Left forelimb (tissue), 1 donor: Measurements from ENCODE around the gene DPP7.

ENCODE experiments used
- DNase-seq: peaks from one replicate; pipeline ENCODE4 v3.0.0-alpha.2; 2018; ENCODE audit warnings: low spot score

Gene DPP7

DNA sequence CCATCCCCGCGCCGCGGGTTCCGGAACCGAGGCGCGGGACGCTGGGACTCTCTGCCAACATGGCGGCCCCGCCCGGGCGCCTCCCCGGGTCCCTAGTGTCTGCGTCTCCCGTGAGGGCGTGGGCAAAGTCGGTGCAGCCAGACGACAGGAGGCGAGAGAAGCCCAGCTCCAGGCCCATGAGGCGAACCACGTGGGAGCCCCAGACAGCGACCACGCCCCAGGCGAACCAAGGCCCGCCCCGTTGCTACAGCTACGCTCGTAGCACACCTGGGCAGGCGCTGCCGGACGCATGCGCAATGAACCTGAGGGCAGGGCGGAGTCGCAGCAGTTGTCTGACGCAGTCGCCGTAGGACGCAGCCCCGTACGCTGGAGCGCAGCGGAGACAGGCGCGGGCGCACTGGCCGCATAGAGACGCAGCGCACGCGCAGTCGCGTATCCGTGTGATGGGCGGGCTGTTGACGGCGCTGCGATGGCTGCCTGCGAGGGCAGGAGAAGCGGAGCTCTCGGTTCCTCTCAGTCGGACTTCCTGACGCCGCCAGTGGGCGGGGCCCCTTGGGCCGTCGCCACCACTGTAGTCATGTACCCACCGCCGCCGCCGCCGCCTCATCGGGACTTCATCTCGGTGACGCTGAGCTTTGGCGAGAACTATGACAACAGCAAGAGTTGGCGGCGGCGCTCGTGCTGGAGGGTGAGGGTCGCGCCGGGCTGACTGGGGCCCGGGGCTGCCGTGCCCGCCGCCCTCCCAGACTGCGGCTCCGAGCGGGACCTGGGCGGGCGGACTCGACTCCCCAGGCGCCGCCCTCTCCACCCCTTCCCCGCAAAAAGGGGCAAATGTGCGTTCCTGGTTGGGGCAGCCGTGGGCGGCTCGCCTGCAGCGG lies 27.8 kb downstream of the DPP7 start, which contains the start of gene MAN1B1:
Gene MAN1B1, plus strand, starts transcription at position 455 of the 878 bp plus-strand sequence. Its CDS starts 15 bp downstream, at position 470.
- peak; percentile 97 for DNase-seq

DNA sequence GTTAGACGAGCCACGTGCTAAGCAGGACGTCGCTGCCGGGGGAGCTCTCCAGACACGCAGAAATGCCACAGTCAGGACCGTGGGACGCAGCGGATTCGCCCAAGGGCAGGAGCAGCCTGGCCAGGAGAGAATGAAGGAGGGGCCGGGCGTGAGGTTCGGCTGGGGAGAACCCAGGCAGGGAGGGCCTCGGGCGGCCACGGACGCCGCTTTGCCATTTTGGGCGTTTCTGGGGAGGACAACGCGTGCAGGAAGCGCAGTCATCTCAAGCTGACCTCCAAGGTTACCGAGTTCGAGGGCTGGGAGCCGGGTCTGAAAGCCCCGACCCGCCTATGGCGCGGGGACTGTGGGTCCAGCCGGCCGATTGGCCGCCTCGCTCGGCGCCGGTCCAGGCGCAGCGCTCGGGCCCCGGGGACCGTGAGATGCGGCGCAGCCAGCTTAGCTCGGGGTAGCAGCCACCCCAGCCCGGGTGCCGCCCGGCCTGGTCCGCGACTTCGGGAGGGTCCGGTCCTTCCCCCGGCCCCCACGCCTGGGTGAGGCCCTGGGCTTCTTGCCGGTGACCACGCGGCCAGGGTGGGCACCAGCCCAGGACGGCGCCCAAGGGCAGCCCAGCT lies 28.5 kb downstream of the DPP7 start:
- no peak for DNase-seq

- no peak for DNase-seq
Measured at GRCh38 chr9:137084526-137084925, 30.0 kb downstream of the DPP7 start.

DNA sequence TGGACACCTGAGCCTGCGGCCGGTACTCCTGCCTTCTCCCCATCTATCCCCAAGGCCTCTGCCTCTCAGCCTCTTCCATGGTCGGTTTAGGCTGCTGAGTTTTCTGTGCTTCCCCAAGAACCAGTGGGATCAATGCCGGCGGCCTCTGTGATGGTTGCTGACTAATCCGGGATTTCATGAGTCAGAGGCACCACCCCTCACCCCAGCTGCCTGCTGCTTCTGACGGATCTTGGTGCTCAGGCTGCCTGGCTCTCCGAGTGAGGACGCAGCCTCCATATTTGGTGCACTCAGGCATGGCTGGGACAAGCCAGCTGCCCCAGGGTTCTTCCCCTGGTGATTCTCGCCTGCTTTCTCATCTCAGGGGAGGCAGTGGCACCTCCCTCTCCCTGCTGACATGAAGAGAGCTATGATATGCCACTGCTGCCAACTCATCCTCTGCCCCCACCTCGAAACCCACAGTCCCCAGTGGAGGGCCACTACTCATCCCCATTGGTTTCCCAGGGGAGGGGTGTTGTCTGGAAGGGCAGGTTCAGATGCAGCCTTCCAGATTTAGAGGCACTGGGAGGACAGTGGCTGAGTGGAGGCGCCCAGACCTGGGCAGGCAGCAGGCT lies 31.0 kb downstream of the DPP7 start:
- no peak for DNase-seq

GRCh38 chr9:137082925-137083290 lies 31.6 kb downstream of the DPP7 start:
- no peak for DNase-seq

GRCh38 chr9:137082222-137082924 lies 32.2 kb downstream of the DPP7 start:
- DNase-seq = no peak

- DNase-seq = no peak
Measured at GRCh38 chr9:137080260-137081122, 34.0 kb downstream of the DPP7 start.

DNA sequence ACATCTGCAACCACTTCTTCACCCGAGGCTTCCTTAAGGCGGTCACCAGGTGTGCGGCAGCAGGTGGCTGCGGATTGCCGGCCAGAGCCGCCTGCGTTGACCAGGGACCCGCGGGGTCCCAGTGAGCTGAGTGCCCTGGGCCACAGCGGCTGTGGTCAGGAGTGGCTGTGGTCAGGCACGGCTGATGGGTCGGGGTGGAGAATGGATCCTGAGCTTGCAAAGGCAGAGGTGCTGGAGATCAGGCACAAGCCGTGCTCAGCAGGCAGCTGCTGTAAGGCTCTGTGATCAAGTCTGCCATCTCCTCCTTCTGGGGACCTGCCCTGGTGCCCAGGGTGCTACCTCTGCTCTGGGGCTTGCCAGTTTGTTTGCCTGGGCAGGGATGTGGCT lies 35.1 kb downstream of the DPP7 start:
- no peak for DNase-seq

DNA sequence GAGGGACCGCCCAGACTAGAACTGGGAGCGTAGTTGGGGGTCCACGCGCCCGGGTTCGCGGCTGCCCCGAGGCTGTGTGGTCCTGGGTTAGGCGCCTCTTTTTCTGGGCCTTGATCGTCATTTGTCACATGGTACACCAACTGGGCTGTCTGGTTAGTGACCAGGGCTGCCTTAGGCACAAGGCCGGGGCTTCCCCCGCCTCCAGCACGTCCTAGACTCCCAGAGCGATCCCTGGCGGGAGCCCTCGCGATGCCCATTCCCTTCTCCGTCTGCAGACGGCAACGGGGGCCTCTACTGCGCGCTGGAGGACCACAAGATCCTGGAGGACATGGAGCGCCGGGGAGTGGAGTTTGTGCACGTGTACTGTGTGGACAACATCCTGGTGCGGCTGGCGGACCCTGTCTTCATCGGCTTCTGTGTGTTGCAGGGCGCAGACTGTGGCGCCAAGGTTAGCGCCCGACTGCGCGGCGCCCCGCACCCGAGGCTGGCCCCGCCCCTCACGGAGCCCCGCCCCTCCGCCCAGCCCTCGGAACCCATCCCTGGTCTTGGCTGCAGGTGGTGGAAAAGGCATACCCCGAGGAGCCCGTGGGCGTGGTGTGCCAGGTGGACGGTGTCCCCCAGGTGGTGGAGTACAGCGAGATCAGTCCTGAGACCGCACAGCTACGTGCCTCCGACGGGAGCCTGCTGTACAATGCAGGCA lies 35.7 kb downstream of the DPP7 start:
- no peak for DNase-seq

- DNase-seq = no peak
Measured at GRCh38 chr9:137077758-137078693, 36.5 kb downstream of the DPP7 start.

DNA sequence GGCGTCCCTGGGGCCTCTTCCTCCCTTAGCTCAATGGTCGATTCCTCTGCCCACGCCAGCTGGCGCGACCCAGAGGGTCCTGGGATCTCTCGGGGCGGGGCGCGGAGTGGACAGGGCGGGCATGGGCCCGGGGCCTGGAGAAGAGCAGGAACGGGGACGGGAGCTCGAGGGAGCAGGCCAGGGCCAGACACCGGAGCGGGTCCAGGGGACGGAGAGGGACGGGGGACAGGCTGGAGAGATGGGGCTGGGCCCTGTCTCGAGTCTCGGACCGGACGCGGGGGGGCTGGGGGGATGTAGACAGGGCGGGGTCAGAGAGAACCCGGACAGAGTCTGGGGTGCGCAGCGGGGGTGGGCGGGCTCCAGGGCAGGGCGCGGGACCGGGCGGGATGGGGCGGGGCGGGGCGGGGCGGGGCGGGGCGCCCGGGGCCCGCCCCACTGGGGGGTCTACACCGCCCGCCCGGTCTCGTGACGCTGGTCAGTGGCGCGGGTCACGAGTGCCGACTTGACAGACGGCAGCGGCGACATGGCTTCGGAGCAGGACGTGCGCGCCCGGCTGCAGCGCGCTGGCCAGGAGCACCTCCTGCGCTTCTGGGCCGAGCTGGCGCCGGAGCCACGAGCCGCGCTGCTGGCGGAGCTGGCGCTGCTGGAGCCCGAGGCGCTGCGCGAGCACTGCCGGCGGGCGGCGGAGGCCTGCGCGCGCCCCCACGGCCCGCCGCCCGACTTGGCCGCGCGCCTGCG lies 37.4 kb downstream of the DPP7 start, which contains the start of gene UAP1L1:
Gene UAP1L1, plus strand, starts transcription at position 508 of the 738 bp plus-strand sequence. Its CDS starts 16 bp downstream, at position 524.
- no peak for DNase-seq

DNA sequence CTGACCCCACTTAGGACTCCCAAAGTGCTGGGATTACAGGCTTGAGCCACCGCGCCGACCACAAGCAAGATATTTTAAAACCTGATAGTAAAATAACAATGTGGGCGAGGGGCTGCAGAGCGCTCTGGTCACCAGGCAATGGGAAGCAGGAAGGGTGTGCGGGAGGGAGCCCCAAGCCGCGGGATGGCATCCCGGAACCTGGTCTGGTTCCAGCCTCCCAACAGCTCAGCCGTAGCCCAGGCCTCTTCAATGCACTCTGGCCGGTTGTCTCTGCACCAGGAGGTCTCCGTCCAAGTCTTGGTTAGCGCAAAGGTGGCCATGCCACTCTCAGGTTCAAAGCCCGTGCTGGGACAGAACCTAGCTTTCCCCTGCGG lies 37.9 kb downstream of the DPP7 start:
- DNase-seq = no peak

DNA sequence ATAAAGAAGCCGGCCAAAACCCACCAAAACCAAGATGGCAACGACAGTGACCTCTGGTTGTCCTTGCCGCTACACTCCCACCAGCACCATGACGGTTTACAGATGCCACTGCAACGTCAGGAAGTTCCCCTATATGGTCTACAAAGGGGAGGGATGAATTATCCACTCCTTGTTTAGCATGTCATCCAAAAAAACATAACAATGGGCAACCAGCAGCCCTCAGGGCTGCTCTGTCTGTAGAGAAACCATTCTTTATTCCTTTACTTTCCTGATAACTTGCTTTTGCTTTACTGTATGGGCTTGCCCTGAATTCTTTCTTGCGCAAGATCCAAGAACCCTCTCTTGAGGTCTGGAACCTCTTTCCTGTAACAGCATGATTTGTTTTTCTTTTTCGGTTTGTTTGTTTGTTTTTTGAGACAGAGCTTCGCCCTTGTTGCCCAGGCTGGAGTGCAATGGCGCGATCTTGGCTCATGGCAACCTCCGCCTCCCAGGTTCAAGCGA lies 39.2 kb downstream of the DPP7 start:
- no peak for DNase-seq

- no peak for DNase-seq
Measured at GRCh38 chr9:137074657-137075274, 39.8 kb downstream of the DPP7 start.

DNA sequence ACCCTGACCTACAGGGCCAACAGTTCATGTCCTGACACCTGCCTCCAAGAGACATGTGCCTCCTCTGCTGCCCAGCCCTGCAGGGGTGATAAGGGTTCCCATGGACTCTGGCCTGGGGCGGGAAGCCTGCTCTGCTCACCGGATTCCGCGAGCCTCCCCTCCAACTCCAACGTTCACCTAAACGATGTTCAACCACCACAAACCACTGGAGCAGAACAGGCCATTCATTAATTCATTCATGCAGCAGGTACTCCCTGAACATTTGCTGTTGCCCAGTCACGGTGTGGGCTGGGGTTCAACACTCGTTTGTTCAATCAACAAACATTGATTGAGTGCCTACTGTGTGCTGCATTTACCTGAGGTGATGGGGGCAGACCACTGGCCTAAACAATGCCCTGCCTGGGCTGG lies 40.5 kb downstream of the DPP7 start:
- no peak for DNase-seq

- DNase-seq = no peak
Measured at GRCh38 chr9:137071282-137071681, 43.3 kb downstream of the DPP7 start.

DNA sequence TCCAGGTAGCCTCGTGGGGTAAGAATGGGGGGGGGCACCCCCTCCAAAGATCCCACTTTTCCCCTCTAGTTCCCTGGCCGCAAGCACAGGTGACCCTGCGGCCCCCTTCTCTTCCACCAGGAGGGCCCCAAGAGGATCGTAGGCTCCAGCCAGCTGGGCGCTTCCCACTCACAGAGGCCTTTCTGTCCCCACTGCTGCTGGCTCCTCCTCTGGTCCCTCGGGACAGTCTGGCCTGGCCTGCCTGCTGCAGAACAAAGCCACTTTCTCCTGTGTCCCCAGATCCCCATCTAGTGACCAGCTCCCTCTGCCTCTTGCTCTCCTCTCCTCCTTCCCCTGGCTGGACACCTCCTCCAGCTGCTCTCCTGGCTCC lies 43.6 kb downstream of the DPP7 start:
- no peak for DNase-seq

GRCh38 chr9:137070201-137070905 lies 44.2 kb downstream of the DPP7 start, which contains the start of gene SAPCD2:
TSS of gene SAPCD2 (minus strand) at chr9:137070557. CDS start at chr9:137070460, 97 bp downstream.
- peak; percentile 86 for DNase-seq
